ENCODE results near the gene NCAPD2.
A peak's percentile ranks its signal among the peaks of the same experiment; 100 is the strongest.
"Not testable (repeated sequence)": the region's sequence is repeated elsewhere in the genome, so short reads cannot be mapped to it uniquely, and the experiment has no call there.

The NCAPD2 gene

GRCh38 chr12:6554168-6555017 is 60.5 kb downstream of the NCAPD2 start:
- Histone ChIP-seq H3K27me3 (replicated peaks; ENCODE audit: insufficient read depth, low read length) (no peaks in the 10 kb centered on the region), H3K36me3 (replicated peaks; ENCODE audit: insufficient read depth, low read length) (no peaks in the 10 kb centered on the region), H3K27ac (ENCODE audit: low read length) (no peak overlapping the region), H3K4me1 (ENCODE audit: low read length) (0 out of 2 replicates have a peak, but pooled peaks cover 8% of the 10 kb centered on the region), H3K4me2 (ENCODE audit: low read depth, low read length) (peak overlapping the region; percentile 99), H3F3A (ENCODE audit: insufficient read depth, low read length) (peaks cover 14% of the 10 kb centered on the region), H3K9ac (ENCODE audit: low read length) (peak overlapping the region; percentile 62; the same call in 1 of the 2 replicates), H4K20me1 (ENCODE audit: insufficient read depth, low read length) (no peaks in the 10 kb centered on the region), H3K9me2 (replicated peaks; ENCODE audit: insufficient read depth, low read length) (no peaks in the 10 kb centered on the region), H3K79me2 (ENCODE audit: low read length) (peaks cover 54% of the 10 kb centered on the region), H3K9me3 (replicated peaks; ENCODE audit: insufficient read depth, low read length) (no peaks in the 10 kb centered on the region), H2AFZ (ENCODE audit: low read length) (no peak overlapping the region), H3K4me3 (ENCODE audit: low read length) (peak overlapping the region; percentile 91)
- TF ChIP-seq EZH2 (optimal IDR thresholded peaks at IDR 0.05; ENCODE audit: low read depth, low read length) (no peak), CTCF (IDR thresholded peaks at IDR 0.05; ENCODE audit: low read length) (peak; percentile 62)
- peak; percentile 75 for DNase-seq

GRCh38 chr12:6555018-6555691 is 61.3 kb downstream of the NCAPD2 start:
- H3K9me2 ChIP-seq (replicated peaks; ENCODE audit: insufficient read depth, low read length) = no peaks in the 10 kb centered on the region
- H3K9ac ChIP-seq (ENCODE audit: low read length) = peak overlapping the region; percentile 62; the same call in 1 of the 2 replicates
- H3K27me3 ChIP-seq (replicated peaks; ENCODE audit: insufficient read depth, low read length) = no peaks in the 10 kb centered on the region
- H3K27ac ChIP-seq (ENCODE audit: low read length) = no peak overlapping the region
- H3K4me1 ChIP-seq (ENCODE audit: low read length) = 0 out of 2 replicates have a peak, but pooled peaks cover 8% of the 10 kb centered on the region
- peak overlapping the region; percentile 96 for H2AFZ ChIP-seq (ENCODE audit: low read length)
- no peak for DNase-seq
- peaks cover 14% of the 10 kb centered on the region for H3F3A ChIP-seq (ENCODE audit: insufficient read depth, low read length)
- H3K36me3 ChIP-seq (replicated peaks; ENCODE audit: insufficient read depth, low read length) = no peaks in the 10 kb centered on the region; the same call in 1 of the 2 replicates
- H3K9me3 ChIP-seq (replicated peaks; ENCODE audit: insufficient read depth, low read length) = no peaks in the 10 kb centered on the region
- TF ChIP-seq EZH2 (optimal IDR thresholded peaks at IDR 0.05; ENCODE audit: low read depth, low read length) = no peak
- no peak for TF ChIP-seq EZH2phosphoT487 (IDR thresholded peaks at IDR 0.05; ENCODE audit: low read length)
- TF ChIP-seq CTCF (IDR thresholded peaks at IDR 0.05; ENCODE audit: low read length) = no peak
- H3K4me2 ChIP-seq (ENCODE audit: low read depth, low read length) = peak overlapping the region; percentile 99
- peak overlapping the region; percentile 91 for H3K4me3 ChIP-seq (ENCODE audit: low read length)
- H4K20me1 ChIP-seq (ENCODE audit: insufficient read depth, low read length) = no peaks in the 10 kb centered on the region
- H3K79me2 ChIP-seq (ENCODE audit: low read length) = peaks cover 54% of the 10 kb centered on the region

GRCh38 chr12:6556496-6556817 is 62.6 kb downstream of the NCAPD2 start:
- not testable (repeated sequence) for H3K9me2 ChIP-seq (replicated peaks; ENCODE audit: insufficient read depth, low read length); H2AFZ ChIP-seq (ENCODE audit: low read length); H4K20me1 ChIP-seq (ENCODE audit: insufficient read depth, low read length); H3K9ac ChIP-seq (ENCODE audit: low read length); H3K36me3 ChIP-seq (replicated peaks; ENCODE audit: insufficient read depth, low read length); H3K4me1 ChIP-seq (ENCODE audit: low read length); H3K27ac ChIP-seq (ENCODE audit: low read length); H3K4me3 ChIP-seq (ENCODE audit: low read length); H3K4me2 ChIP-seq (ENCODE audit: low read depth, low read length); DNase-seq; H3K9me3 ChIP-seq (replicated peaks; ENCODE audit: insufficient read depth, low read length); H3K27me3 ChIP-seq (replicated peaks; ENCODE audit: insufficient read depth, low read length)
- Histone ChIP-seq H3F3A (ENCODE audit: insufficient read depth, low read length) (peaks cover 14% of the 10 kb centered on the region), H3K79me2 (ENCODE audit: low read length) (peaks cover 53% of the 10 kb centered on the region)

Data from MM.1S (cell line).